GM13977 (cell line): ENCODE data around the gene APBB2.
A peak's percentile ranks its signal among the peaks of the same experiment; 100 is the strongest.

ENCODE experiments used
- DNase-seq: peaks from one replicate; pipeline ENCODE4 v3.0.0; 2012; ENCODE audit warnings: low spot score
- CTCF ChIP-seq: IDR thresholded peaks from 2 replicates; pipeline ENCODE4 v1.5.1; 2012; ENCODE audit warnings: mild to moderate bottlenecking, control low read depth; ENCODE audit not compliant: insufficient read depth; ENCODE audit errors: extremely low read depth, missing control alignments
- in situ Hi-C: fragments of 300-500 bp; cut with MboI; formaldehyde crosslinking; loops from one replicate; pipeline ENCODE4 v1.12.0; 2022; ENCODE audit warnings: low sequenced_read_pairs, low pct_unique_long_range_greater_than_20kb, mixed read lengths, inconsistent platforms; ENCODE audit not compliant: unreplicated experiment

APBB2 gene

GRCh38 chr4:41124916-41125548 lies 89.3 kb downstream of the APBB2 start:
- no peak for DNase-seq
- in situ Hi-C loops: no loop called here
- TF ChIP-seq CTCF: no peak

- TF ChIP-seq CTCF: peak; percentile 24
- in situ Hi-C loops: no loop called here
- no peak for DNase-seq
Measured at GRCh38 chr4:41122775-41123174, 91.6 kb downstream of the APBB2 start.

GRCh38 chr4:41122309-41122708 lies 92.0 kb downstream of the APBB2 start:
- no peak for DNase-seq
- no peak for TF ChIP-seq CTCF
- in situ Hi-C loops: no loop called here

- DNase-seq: no peak
- in situ Hi-C loops: no loop called here
- no peak for TF ChIP-seq CTCF
Measured at GRCh38 chr4:41121906-41122305, 92.4 kb downstream of the APBB2 start.

- DNase-seq: no peak
- TF ChIP-seq CTCF: no peak
- in situ Hi-C loops: no loop called here
Measured at GRCh38 chr4:41120297-41121217, 93.8 kb downstream of the APBB2 start.

- in situ Hi-C loops: no loop called here
- TF ChIP-seq CTCF: no peak
- no peak for DNase-seq
Measured at GRCh38 chr4:41119867-41120295, 94.5 kb downstream of the APBB2 start.
